GM12801 (cell line): ENCODE data around the gene BIRC2.

ENCODE experiments used
- TF ChIP-seq, protein P1 (sequence below): IDR thresholded peaks from one replicate; pipeline ENCODE4 v1.5.1; 2011; ENCODE audit warnings: control low read depth; ENCODE audit not compliant: insufficient read length; ENCODE audit errors: extremely low read depth

Gene BIRC2

DNA sequence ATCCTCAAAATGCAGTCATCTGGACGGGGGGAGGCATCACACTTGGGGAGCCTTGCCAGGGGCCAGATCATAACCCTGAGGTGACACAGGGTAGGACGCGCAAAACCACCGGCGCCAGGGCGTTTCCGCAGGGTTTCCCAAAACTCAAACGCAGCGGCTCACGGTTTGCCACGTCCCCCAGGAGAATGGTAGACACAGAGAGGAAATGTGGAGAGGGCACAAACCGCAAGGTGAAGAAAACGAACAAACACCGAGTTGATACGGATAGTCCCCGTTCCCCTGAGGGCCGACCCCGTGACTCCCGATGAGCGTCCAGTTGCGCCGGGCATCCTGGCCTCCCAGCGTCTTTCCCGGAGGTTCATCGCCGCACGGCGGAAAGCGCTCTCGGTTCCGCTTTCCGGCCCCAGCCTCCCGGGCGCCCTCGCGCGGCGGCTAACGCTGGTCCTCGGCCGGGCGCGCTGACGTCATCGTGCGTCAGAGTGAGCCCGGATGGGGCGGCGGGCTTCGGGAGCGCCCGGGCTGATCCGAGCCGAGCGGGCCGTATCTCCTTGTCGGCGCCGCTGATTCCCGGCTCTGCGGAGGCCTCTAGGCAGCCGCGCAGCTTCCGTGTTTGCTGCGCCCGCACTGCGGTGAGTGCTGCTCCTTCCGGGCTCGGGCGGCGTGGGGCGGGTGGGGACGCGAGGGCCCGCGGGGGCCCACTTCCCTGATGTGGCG is at the start of gene BIRC2:
BIRC2 (plus strand) TSS at position 467 of the 714 bp plus-strand sequence. CDS start 2,641 bp downstream, outside the sequence.
- TF ChIP-seq, protein P1, sequence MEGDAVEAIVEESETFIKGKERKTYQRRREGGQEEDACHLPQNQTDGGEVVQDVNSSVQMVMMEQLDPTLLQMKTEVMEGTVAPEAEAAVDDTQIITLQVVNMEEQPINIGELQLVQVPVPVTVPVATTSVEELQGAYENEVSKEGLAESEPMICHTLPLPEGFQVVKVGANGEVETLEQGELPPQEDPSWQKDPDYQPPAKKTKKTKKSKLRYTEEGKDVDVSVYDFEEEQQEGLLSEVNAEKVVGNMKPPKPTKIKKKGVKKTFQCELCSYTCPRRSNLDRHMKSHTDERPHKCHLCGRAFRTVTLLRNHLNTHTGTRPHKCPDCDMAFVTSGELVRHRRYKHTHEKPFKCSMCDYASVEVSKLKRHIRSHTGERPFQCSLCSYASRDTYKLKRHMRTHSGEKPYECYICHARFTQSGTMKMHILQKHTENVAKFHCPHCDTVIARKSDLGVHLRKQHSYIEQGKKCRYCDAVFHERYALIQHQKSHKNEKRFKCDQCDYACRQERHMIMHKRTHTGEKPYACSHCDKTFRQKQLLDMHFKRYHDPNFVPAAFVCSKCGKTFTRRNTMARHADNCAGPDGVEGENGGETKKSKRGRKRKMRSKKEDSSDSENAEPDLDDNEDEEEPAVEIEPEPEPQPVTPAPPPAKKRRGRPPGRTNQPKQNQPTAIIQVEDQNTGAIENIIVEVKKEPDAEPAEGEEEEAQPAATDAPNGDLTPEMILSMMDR, result no peak

DNA sequence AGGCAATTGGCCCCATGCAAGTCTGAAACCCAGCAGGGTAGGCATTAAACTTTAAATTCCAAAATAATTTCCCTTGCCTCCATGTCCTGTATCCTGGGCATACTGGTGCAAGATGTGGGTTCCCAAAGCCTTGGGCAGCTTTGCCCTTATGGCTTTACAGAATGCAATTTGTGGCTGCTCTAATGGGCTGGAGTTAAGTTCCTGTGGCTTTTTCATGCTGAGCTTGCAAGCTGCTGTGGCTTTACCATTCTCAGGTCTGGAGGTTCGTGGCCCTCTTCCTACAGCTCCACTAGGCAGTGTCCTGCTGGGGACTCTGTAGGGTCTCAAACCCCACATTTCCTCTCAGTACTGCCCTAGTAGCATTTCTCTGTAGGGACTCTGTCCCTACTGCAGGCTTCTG is 44.8 kb upstream of the BIRC2 start:
- TF ChIP-seq, protein P1, result no peak

DNA sequence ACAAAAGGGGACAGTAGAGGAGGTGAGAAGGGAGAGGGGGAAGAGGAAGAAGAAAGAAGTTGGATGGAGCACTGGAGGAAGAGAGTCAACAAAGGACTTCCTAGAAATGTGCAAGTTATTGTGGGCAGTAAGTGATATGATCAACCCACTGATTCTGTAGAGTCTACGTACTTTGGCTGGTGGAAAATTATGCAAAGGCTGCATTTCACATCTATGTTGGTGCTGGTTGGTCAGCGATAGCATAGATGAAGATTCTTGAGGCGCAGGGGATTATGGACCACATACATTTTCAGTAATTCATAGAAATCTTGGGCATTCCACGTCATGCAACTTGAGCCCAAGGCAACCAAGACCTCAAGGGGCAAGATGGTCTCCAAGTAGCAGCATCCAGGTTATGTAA is 42.3 kb upstream of the BIRC2 start:
- TF ChIP-seq, protein P1, result no peak

DNA sequence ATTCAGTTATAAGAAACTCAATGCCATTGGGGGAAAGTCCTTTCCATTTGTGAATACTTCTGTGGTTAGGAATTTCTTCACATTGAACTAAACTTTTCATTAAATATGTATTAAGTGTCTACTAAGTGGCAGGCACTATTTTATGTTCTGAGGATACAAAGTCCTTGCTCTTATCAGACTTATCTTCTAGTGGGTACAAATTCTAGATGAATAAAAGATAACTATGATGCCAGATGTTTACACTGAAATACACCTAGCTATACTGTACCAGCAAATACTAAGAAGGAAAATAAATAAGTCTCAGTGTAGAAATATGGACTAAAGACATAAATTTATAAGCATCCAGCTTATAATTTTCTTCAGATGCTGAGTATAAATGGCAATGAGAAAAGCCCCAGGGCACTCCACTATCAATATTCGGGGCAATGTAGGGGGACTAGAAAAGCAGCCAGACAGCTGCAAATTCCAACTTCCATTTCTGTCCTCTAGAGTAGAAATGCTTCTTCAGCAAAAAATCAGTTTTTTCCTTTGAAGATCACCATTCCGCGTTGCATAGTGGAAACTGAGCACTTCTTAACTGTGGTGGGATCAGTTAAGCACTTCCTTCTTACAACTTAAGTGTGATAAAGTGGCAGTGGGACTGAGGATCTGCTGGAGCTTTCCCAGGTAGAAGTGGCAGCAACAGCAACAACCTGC is 41.5 kb upstream of the BIRC2 start:
- TF ChIP-seq, protein P1, result no peak

DNA sequence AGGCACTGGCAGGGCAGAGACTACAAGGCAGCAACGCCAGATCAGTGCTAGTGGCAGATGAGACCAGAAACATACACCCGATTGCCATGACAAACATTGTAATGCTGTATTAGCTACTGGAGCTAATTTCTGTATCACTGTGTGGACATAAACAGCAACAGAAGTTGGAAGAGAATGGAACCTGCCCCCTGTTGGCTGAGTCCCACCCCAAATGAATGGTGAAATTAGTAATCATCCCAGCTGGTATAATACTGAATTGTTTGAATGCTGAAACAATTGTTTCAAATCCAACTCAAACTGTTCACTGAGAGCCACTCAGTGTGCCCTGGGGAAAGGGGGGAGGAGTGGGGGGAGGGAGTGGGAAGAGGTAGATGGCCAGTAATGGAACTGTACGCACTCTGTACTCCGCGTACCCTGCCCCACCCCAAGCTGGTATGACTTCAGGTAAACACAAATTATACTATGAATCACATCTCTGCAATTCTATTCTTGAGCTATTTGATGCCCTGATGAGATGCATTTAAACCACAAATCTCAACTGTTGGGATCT is 40.9 kb upstream of the BIRC2 start:
- TF ChIP-seq, protein P1, result no peak

DNA sequence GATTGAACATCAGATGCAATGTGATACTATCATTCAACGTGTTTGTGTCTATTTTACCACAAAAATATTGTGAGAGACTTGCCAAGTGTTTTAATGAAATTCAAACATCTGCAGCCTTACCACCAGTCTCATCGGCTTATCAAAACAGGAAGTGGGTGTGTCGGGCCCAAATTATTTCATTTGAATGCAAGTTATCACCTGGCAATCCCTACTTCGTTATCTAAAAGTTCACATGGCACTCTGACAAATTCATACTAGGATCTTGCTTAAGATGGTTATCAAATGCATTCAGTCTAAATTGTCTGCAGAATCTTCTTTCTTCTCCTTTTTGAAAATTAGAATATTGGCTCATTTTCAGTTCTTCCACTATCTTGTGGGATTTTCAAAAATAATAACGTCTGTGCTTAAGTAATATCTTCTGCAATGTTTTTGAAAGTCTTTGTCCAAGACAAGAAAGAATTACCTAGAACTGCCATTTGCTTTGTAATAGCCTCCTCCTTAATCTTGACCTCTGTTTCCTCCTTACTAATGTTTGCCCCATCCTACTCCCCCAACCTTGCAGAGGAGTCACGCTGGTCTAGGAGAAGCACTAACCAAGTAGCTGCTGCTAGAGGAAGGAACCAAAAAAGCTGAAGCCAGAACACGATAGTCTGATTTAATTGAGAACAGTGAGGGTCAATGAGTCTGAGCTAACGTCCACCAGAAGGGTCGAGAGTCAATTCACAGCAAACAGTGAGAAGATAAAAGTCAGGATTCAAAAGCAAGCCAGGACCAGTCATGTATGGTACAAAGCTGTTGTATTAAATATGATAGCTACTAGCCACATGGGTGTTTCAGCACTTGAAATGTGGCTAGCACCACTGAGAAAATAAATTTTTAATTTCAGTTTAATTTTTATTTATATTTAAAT is 39.9 kb upstream of the BIRC2 start:
- TF ChIP-seq, protein P1, result no peak

DNA sequence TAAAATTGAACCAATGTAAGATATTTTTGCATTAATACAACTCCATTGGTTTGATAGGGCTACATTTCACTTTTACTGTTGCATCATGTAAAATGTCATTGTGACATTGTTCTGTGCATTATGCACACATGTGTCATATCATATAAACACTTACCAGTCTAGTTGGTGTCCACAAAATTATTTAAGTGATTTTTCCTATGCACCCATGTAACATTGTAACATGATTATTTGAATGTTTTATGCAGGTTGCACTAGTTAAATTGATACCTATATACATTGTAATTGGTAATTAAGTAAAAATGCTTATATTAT is 39.3 kb upstream of the BIRC2 start:
- TF ChIP-seq, protein P1, result no peak
